ENCODE data around the gene TANC1.
"Not testable (repeated sequence)": the region's sequence is repeated elsewhere in the genome, so short reads cannot be mapped to it uniquely, and the experiment has no call there.

The TANC1 gene

DNA sequence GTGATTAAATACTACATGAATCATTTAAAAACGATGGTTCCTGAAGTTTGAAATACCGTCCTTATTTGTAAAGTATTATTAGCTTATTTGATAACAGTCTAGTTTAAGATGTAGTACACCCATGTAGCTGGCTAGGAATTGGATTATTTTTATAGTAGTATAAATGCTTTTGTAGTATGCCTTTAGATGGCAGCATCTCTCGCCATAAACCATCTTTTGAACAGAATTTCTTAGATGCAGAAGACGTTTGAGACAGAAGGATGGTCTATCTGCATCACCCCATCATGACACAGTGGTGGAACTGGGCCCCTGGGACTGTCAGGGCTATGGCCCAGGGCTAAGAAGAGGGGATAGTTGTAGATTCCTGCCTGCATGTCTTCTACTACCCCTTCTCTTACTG is 165.4 kb downstream of the TANC1 start:
- DNase-seq (ENCODE audit: extremely low read depth in 1 of 2, low read depth in 1 of 2), result no peak

DNA sequence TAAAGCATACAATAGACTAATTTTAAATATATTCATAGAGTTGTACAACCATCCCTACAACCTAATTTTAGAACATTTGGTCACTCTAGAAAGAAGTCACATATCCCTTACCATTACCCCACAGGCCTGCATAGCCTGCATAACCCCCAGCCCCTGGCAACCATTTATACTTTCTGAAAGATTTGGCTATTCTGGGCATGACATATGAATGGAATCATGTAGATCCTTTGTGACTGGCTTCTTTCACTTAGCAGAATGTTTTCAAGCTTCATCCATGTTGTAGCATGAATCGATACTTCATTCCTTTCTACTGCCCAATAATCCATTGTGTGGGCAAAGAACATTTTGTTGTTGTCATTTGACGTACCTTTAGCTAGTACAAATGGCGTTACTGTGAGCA is 166.5 kb downstream of the TANC1 start:
- DNase-seq (ENCODE audit: extremely low read depth in 1 of 2, low read depth in 1 of 2), result no peak

DNA sequence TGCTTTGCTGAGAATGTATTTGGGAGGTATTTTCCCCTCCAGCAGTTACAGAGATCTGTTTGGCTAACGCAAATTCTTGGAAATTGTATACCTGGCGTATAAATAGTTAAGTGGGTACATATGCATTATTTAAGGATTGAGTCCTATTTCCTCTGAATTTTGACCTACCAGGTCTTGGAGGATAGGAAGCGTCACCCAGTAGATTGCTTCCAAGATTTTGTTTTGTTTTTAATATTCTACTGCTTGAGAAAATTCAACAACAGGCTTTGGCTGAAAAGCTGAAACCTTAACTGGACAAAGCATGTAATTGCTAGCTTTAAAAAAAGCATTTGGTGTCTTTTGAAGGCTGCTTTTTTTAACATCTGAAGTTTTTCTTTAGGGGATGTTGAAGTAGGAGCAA is 168.0 kb downstream of the TANC1 start:
- DNase-seq (ENCODE audit: extremely low read depth in 1 of 2, low read depth in 1 of 2), result no peak

DNA sequence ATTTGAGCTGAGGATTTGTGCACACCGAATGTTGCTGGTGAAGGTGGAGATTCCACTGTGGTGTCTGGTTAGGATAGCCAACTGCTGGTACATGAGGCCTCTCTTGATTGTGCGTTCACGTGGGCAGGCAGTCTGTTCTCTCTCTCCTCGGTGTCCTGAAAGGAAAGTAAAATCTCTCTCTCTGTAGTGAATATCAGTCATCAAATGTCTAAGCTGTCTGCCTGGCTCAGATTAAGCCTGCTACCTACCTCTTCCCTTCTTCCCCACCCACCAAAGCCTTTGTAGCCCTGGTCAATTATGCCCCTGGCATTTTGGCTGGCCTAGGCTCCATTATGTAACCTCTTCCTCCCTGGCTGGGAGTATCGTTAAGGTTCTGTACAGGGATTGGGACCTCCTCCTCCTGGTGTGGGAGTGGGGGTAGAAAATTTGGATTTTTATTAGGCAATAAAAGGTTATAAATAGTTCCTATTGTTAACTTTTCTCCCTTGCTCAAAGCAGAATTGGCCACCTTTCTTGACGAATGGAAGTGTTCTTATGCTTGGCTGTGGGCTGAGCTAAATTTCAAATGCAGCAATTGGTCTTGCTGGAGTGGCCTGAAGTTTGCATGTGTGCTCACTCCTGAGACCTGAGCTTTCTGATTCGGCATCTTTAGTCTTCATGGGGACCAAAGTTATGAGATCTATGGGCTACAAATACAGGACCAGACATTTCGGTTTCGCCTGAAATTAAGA is 169.2 kb downstream of the TANC1 start:
- no peak for DNase-seq (ENCODE audit: extremely low read depth in 1 of 2, low read depth in 1 of 2)

DNA sequence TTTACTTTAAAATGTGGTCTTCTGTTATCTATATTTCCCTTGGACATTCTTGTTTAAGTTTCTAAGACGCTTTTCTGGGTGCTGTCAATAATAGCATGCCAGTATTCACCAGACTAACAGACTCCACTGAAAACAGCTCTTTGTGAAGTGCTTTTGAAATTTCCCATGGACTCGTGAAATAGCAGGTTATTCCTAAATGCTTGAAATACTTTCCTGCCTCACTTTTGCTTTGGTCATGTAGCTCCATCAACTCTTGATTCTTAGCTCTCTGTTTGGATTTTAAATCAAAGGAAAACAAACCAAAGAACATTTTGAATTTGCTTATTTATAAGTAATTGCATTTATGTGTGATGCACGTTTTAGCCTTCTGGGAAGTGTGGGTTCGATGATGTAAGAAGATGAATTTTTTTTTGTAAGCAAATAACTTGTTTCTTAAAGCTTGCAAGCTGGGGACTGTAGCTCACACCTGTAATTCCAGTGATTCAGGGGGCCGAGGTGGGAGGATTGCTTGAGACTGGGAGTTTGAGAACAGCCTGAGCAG is 170.3 kb downstream of the TANC1 start:
- DNase-seq (ENCODE audit: extremely low read depth in 1 of 2, low read depth in 1 of 2), result no peak

DNA sequence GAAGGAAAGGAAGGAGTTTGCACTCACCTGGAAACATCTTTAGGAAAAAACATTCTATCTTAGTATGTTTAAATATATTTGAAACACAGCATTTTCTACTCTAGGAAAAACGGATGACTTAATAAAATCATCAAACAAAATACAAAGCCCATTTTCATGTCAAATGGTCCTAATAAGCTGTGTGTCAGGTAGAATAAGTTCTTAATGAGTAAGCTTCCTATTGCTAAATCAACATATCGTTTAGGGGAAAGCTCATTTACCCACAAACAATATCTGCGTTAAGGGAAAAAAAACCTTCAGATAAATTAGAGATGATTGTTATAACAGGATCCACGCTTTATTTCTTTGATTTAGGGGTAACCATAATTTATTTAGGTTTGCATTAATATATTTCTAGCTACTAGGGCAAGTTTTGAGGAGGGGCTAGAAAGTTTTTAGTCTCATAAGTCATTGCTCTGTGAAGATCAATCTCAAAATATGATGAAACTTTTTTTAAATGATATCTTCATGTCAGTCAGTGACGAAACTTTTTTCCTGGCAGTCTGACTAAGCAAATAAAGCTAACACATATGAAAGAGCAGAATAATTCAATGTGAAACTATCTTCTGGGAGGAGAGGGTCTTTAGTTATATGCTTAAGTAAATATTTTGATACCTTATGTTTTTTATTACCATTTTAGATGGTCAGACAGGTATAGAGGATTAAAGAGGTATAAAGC is 170.9 kb downstream of the TANC1 start:
- DNase-seq (ENCODE audit: extremely low read depth in 1 of 2, low read depth in 1 of 2), result no peak

DNA sequence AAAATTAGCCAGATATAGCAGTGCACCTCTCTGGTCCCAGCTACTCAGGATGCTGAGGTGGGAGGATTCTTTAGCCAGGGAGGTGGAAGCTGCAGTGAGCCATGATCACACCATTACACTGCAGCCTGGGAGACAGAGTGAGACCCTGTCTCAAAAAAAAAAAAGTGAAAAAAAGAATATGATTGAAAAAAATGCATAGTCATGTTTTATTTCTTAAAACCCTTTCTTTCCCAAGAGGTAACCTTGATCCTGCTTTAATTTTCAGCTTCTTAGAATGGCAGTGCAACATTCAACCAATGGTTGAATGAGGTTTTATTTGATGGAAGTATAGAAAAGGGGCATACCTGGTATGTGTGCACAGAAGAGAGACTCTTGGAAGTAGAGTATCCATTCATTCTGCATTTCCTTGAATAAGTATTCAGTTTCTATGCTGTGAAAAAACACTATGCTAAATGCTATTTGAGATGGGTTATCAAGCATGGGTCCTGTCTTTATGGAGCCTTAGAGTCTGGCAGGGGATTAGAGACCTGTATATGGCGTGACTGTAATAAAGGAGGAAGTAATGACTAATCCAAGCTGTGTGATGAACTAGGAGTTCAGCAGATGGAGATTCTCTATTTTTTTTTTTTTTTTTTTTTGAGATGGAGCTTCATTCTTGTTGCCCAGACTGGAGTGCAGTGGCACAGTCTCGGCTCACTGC is 171.8 kb downstream of the TANC1 start:
- DNase-seq (ENCODE audit: extremely low read depth in 1 of 2, low read depth in 1 of 2), result no peak

DNA sequence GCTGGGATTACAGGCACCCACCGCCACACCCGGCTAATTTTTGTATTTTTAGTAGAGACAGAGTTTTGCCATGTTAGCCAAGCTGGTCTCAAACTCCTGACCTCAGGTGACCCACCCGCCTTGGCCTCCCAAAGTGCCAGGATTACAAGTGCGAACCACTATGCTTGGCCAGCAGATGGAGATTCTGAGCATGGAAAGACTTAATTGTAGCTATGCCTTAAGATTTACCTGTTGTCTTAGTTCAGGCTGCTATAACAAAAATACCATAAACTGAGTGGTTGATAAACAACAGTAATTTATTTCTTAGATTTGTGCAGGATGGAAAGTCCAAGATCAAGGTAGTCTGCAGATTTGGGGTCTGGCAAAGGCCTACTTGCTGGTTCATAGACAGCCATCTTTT is 172.4 kb downstream of the TANC1 start:
- DNase-seq (ENCODE audit: extremely low read depth in 1 of 2, low read depth in 1 of 2), result not testable (repeated sequence)

DNA sequence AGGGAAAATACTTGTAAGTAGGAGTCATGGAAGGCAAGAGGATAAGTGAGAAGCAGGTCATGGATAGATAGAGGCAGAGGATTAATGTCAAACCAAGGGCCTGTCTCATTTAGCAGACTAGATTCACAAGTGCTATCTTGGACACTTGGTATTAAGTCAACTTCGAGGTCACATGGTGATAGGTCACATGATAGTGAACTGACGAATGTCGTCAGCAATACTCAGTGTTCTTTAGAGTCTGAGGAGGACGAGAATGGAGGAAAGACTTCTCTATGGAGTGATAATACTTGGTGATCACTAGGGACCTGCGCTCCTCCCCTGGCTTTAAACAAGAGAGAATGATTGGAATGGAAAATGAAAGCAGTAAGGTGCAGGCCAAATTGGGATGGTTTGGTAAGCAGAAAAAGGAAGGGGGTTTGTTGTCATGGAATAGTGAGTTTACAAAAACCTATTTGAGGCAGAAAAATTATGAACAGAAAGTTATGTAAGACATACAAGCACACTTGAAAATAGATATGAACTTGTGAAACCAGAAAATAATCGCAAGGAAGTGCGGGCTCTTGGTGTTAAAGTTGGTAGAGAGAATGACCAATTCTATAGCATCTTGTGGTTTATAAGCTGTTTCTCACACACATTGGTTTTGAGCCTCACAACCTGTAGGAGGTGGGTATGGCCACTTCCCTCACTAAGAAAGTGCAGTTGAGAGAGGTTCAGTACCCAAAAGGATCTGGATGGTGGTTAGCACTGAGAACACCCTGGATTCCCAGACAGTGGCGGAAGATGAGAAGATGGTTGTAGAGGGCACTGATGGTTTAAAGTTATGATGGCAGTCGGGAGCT is 176.6 kb downstream of the TANC1 start:
- DNase-seq (ENCODE audit: extremely low read depth in 1 of 2, low read depth in 1 of 2), result no peak

DNA sequence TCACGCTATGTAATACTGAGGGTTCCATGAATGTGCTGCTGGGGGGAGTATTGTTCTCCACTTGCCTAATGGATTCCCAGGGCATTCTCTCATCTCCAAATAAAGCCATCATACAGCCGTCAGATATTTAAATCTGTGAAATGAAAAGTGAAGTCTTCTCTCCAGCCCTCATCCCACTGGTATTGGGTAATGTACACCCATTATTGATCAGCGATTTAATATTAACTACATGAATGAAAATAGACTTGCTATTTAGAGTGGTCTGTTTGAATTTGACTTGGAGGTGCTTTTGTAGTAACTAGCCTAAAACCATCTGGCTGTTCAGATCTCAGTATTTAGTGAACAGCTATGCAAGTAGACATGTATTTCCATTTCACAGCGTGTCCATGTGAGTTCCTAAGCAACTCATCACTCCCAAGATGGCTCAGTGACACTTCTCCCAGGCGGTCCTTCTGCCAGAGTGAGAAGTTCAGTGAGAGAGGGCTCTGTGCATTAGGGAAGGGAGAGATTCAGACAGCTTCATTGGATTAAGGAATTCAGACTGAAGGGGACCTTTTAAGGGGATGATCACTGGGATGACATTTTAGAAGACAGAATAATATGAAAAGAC is 177.4 kb downstream of the TANC1 start:
- DNase-seq (ENCODE audit: extremely low read depth in 1 of 2, low read depth in 1 of 2), result no peak

DNA sequence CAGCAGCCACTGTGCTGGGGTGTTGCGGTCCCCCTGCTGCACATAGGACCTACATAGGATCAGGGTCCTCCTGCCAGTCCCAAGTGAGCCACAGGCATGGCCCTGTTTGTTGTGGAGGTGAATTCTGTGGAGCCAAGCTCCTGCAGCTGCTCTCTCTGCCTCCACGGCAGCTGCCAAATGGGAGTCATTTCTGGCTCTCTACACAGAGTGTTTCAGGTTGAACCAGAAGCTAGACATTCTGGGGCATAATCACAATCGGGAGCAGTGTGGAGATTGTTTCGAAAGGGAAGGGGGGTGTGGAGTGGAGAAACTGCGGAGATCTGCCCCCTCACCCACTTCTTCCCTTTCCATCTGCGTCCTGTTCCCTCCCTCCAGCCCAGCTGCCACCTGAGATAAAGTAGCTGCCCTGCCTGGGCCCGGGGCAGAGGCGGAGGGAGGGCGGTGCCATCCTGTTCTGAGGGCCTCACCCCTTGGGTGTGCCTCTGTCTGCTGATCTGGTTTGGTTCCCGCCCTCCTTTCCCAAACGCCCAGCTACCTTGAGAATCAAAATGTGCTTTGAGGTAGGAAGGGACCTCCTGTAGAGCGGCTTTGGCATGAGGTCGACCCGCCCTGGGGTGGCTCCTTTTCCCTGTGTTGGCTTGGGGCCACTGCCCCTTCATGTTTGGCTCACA is 178.7 kb downstream of the TANC1 start:
- no peak for DNase-seq (ENCODE audit: extremely low read depth in 1 of 2, low read depth in 1 of 2)

DNA sequence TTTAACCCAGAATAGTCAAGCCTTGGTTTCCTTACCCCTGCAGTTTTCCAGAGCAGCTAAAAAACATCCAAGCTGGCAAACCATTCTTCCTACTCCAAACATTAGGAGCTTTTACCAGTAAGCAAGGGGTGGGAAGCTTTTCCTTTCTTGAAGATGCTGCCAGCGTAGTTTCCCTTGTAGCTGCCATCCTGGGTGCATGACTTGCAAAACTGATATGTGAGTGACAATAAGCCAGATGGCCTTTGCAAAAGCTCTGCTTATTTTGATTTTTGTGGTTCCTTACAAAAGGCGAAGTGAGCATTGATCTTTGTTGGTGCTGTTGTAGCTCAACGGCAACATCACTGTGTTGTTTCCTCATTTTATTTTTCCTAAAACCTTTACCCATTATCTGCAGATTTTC is 179.2 kb downstream of the TANC1 start:
- DNase-seq (ENCODE audit: extremely low read depth in 1 of 2, low read depth in 1 of 2), result no peak

DNA sequence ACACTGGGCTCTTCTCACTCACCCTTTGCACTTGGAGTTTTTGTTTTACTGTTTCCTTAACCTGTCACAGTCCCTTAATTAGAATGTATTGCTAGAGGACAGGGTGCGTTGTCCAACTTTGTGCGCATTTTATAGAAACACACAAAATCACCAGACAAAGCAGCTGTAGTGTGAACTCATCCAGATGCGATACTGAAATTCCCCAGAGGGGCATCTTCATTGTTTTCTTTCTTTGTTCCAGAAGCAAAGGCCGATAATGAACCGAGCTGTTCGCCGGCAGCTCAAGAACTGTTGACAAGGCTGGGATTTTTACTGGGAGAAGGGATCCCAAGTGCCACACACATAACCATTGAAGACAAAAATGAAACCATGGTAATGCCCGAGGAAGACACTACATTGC is 180.5 kb downstream of the TANC1 start:
- no peak for DNase-seq (ENCODE audit: extremely low read depth in 1 of 2, low read depth in 1 of 2)

DNA sequence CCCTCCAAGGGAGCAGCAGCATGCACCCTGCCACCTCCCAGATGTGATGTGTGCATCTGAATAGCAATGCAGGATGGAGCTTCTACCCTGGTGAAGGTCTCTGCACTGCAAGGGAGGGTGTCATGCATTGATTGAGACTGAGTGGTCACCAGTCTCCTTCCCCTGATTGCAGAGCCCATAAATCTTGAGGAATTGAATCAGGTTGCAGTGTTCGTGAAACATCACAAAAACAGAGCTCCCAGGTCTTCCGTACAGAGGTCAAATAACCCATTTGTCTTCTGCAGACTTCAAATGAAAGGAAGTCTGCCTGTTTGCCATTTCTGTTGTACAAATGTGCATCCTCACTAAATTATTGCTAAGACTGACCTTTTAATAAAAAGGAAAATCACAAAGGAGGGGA is 181.3 kb downstream of the TANC1 start:
- DNase-seq (ENCODE audit: extremely low read depth in 1 of 2, low read depth in 1 of 2), result no peak

DNA sequence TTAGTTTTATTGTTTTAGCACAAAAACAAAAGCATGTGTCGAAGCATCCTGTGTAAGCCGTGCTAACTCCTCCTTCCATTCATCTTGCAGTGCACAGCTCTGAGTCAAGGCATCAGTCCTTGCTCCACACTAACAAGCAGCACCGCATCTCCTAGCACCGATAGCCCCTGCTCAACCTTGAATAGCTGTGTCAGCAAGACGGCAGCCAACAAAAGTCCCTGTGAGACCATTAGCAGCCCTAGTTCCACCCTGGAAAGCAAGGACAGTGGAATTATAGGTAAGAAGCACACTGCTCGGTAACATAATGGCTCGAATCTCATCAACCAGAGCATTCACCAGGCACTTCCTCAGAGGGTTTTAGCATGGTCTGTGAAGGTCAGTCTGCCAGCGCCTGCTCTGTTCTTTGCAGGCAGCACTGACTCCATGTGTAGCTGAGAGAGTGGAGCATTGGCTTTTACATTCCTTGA is 181.9 kb downstream of the TANC1 start:
- no peak for DNase-seq (ENCODE audit: extremely low read depth in 1 of 2, low read depth in 1 of 2)

DNA sequence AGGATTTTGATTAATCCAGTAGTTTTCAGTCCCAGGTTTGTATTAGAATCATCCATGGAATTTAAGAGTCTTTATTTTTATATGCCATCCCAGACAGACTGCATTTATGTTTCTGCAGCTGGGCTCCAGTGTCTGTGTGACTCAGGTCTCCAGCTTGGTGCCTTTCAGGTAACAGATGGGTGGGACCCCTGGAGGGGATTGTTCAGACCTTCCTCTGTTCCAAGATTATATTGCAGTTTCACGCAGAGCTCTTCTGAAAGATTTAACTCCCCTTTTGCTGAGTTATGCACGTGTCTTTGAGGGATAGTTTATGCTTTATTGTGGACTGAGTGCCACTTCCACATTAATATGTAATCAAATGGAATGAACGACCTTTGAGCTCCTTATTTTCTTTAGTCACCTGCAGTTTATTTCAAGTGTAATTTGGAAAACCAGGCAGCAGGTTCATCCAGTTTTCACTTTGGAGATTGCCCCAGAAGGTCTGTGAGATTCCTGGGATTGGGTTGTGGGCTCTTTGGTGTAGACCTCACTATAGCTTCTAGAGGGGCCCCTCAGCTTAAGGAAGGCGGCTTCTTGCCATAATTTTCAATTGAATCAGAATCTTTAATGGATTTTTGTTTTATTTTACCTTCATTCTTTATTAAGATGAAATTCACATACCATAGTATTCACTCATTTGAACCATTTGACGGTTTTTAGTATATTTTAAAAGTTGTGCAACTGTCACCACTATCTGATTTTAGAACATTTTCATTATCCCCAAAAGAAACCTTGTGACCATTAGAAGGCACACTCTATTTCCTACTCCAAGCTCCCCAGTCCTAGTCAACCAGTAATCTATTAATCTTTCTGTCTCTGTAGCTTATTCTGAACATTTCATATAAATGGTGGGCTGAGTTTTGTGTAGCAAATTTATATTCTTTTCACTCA is 183.0 kb downstream of the TANC1 start:
- DNase-seq (ENCODE audit: extremely low read depth in 1 of 2, low read depth in 1 of 2), result no peak

DNA sequence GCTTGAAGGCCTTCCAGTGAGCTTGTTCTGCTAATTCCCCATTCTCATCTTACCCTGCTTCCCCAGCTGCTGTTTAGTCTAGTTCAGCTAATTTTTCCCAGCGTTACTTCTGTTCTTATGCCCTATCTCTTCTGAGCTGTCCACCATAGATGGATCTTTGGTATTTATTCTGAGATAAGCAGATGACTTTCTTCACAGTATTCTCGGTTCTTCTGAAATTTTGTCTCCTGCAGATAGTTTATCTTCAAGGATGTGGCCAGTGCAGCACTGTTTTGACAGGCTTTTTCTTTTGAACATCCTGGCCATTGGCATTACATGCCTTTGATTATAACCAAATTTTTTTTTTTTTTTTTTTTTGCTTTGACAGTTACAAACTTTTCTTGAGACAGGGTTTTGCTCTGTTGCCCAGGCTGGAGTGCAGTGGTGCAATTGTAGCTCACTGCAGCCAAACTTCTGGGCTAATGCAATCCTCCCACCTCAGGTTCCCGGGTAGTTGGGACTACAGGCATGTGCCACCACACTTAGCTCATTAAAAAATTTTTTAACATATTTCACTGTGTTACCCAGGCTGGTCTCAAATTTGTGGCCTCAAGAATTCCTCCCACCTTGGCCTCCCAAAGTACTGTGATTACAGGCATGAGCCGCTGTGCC is 183.8 kb downstream of the TANC1 start:
- no peak for DNase-seq (ENCODE audit: extremely low read depth in 1 of 2, low read depth in 1 of 2)

DNA sequence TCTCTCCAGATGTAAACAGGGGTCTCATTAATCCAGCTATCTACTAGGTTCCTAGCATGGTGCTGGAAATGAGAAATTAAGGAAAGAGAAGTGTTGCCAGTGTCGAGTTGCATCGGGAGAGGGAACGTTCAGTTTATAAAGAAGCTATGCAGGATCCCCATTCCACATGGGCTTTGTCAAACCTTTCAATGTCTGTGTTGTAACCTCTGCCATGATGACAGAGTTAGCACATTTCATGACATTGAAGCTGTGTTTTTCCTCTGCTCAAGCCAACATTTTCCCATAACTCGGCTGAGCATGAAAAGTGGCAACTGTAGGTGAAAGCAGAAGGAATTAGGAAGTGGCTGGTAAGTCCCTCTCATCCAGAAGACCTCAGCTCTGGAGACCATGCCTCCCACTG is 184.6 kb downstream of the TANC1 start:
- DNase-seq (ENCODE audit: extremely low read depth in 1 of 2, low read depth in 1 of 2), result no peak
